NCI-H748 (cell line): ENCODE results near the gene ARHGEF7.
"Not testable (repeated sequence)": the region's sequence is repeated elsewhere in the genome, so short reads cannot be mapped to it uniquely, and the experiment has no call there.

Source experiments
- DNase-seq: peaks from one replicate; lab custom pipeline; 2025; ENCODE audit not compliant: unreplicated experiment; lab: John Stamatoyannopoulos, UW

Gene ARHGEF7

GRCh38 chr13:111168107-111168506 is 53.0 kb downstream of the ARHGEF7 start:
- DNase-seq, result no peak

GRCh38 chr13:111171112-111171511 is 56.0 kb downstream of the ARHGEF7 start:
- DNase-seq, result no peak

- DNase-seq, result no peak
Measured at GRCh38 chr13:111171629-111172028, 56.5 kb downstream of the ARHGEF7 start.

GRCh38 chr13:111174377-111175114 is 59.4 kb downstream of the ARHGEF7 start:
- DNase-seq, result no peak

DNA sequence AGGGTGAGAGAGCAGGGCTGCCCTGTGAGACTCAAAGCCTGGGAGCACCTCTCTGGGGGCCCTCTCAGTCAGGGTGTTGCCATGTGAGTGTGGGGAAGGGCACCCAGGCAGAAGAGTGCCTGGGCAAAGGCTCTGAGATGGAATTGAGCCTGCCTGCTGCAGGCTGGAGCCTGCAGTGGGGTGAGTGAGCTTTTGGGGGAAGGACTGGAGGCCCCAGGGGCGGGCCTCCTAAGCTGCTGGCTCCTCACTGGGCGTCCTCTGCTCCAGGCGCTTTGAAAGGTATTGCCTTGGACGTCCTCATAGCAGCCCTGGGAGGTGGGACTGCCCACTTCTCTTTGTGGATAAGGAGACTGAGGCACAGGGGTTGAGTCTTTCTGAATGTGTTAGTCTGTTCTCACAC is 60.3 kb downstream of the ARHGEF7 start:
- no peak for DNase-seq

GRCh38 chr13:111175935-111176334 is 60.8 kb downstream of the ARHGEF7 start:
- no peak for DNase-seq

DNA sequence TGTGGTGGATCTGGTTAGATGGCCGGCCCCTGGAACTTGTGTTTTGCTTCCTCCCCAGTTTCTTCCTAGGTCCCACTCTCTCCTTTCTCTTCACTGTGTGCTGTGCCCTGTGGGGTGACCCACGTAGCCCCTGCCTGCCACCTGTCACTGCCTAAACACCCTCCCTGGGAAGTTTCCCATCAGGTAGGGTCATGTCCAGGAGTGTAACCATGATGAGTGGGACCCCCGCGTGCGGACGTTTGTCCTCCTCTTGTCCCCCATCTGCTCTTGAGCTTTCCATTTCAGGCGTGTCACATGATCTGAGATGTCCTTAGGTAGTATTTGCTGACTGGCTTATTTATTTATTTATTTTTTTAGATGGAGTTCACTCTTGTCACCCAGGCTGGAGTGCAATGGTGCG is 61.3 kb downstream of the ARHGEF7 start:
- no peak for DNase-seq

DNA sequence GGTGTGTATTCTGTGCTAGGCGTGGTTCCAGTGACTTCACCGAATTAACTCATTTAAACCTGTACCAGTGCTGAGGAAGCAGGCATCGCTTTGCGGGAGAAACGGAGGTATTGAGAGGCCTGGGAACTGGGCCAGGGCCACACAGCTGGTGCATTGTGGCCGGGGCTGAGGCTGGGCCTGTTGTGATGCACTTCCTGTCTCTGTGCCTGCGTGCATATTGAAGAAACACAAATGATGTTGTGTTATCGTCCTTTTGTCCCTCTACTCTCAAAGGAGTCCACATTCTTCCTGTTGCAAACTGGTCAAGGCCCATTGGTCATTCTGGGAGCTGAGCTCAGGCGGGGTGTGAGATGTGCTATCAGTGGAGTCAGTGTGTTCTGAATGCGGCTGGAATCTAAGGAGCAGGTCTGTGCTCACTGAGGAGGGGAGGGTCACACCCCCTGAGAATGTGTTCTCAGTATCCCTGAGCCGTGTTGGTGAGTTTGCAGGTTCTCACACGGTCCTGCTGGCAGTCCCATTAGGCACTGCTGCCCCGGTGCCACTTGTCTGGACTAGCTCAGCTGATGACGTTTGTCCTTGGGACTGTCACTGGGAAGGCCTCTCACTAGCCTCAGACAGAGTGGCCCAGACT is 62.1 kb downstream of the ARHGEF7 start:
- peak; percentile 40 for DNase-seq

DNA sequence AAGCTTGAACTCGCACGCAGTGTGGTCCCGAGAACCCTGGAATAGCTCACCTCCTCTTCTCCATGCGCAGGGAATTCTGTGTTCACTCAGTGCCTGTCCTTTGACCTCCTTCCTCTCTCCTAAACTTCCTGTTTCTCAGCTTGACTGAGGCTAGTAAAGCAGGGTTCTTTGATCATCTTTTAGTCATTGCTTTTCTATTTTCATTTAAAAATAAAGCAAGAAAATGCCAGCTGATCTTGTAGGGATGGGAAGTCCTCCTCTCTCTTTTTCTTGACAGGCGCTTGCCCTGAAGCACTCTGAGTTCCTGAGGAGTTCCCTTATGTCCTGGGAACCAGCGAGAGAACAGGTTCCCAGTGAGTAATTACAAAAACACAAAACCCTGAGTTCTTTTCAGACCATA is 62.8 kb downstream of the ARHGEF7 start:
- DNase-seq, result no peak

GRCh38 chr13:111178402-111178801 is 63.3 kb downstream of the ARHGEF7 start:
- no peak for DNase-seq

- DNase-seq, result no peak
Measured at GRCh38 chr13:111179908-111180760, 65.0 kb downstream of the ARHGEF7 start.

- DNase-seq, result no peak
Measured at GRCh38 chr13:111181977-111182376, 66.9 kb downstream of the ARHGEF7 start.

- no peak for DNase-seq
Measured at GRCh38 chr13:111183087-111183645, 68.1 kb downstream of the ARHGEF7 start.

DNA sequence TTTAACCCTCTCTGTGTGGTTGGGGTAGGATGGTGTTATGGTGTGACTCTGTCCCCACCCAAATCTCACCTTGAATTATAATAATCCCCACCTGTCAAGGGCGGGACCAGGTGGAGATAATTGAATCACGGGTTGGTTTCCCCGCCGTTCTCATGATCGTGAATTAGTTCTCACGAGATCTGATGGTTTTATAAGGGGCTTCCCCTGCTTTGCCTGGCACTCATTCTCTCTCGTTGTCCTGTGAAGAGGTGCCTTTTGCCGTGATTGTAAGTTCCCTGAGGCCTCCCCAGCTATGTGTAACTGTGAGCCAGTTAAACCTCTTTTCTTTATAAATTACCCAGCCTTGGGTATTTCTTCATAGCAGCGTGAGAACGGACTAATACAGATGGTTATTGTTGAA is 68.8 kb downstream of the ARHGEF7 start:
- no peak for DNase-seq

DNA sequence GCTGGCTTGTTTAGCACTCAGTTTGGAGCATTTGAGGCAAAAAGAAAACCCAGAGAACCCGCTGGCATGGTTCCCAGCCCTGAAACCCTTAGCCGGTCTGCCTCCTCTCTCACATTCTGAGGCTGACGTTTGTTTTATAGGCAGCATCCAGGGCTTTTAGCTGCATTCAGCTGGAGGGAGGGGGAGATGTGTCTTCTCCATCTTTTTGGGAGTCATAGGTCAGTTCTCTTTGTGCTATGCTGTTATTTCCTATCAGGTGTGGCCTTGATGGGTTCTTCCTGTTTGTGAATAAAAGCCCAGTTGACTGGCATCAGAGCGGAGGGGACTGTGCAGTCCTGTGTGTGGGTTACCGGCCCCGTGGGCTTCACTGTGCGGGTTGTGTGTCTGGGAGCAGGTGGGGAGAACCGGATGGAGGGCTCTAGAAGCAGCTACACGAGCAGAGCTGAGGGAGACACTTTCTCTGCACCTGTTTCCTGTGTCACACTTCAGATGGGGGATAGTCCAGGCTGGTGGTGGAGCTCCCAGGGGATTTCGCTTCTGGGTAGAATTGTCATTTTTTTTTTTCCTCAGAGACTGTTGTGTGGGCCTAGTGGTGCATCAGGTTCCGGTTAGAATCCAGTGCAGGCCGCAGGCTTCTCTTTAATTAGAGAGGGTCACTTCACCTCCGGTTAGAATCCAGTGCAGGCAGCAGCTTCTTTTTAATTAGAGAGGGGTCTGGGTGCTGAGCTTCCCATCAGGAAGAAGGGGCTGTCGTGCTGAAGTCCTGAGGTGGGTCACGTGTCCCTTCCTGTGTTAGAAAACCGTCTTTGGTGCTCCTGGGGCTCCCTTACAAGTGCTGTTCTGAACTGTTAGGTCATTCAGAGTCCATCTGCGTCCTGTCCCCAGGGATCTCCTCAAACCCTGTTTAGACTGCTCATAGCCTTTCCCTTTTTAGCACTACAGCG is 69.6 kb downstream of the ARHGEF7 start:
- DNase-seq, result no peak

DNA sequence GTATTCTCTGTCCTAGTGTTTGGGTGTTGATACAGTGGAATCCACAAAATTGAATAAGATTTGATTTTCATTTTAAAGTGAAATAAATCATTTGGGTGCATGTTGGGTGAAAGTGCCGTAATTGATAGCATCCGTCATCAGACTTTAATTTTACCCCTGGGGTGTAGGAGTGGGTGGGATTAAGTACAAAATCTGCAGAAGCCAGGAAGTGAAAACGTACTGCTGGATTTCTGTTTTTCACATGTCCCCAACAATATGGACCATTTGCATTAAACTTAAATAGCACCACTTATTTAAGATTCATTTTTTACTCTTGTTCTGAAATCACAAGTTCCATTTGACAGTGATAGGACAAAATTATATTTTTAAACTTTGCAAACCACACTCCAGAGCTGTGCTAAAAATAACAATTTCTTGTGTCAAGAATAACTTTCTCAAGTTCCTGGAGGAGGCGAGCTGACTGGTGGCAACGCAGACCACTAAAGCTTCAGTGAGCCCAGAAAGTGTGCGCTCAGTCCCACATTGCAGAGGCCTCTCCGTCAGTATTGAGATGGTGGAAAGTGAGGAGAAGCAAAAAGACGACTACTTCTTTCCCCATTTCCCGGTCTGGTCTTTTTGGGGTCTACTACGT is 71.3 kb downstream of the ARHGEF7 start:
- DNase-seq, result no peak

GRCh38 chr13:111187960-111188541 is 72.9 kb downstream of the ARHGEF7 start:
- DNase-seq, result no peak

- not testable (repeated sequence) for DNase-seq
Measured at GRCh38 chr13:111189064-111189505, 74.0 kb downstream of the ARHGEF7 start.

- not testable (repeated sequence) for DNase-seq
Measured at GRCh38 chr13:111189516-111189915, 74.4 kb downstream of the ARHGEF7 start.
